Type B pancreatic cell (in vitro differentiated cells): ENCODE data around the gene FUT6. TPM values are rescaled to one million over a fixed set of nuclear protein-coding genes. Genes with fewer than 3 reads are reported as not detected.
"Not testable (repeated sequence)": the region's sequence is repeated elsewhere in the genome, so short reads cannot be mapped to it uniquely, and the experiment has no call there.

ENCODE experiments used
- DNase-seq: peaks from one replicate; pipeline ENCODE4 v3.0.0; 2021; ENCODE audit warnings: mixed read lengths; ENCODE audit not compliant: unreplicated experiment; ENCODE audit errors: extremely low spot score
- H3K27ac Mint-ChIP-seq: 2 replicates; pipeline ENCODE4 v1.8.0; 2021; ENCODE audit warnings: mild to moderate bottlenecking, mixed read lengths
- H3K27me3 Mint-ChIP-seq: 2 replicates; pipeline ENCODE4 v1.8.0; 2021; ENCODE audit warnings: mixed read lengths
- H3K36me3 Mint-ChIP-seq: 2 replicates; pipeline ENCODE4 v1.8.0; 2021; ENCODE audit warnings: mixed read lengths
- H3K4me1 Mint-ChIP-seq: one replicate; pipeline ENCODE4 v1.8.0; 2021; ENCODE audit warnings: mixed read lengths; ENCODE audit not compliant: unreplicated experiment
- H3K4me3 Mint-ChIP-seq: 2 replicates; pipeline ENCODE4 v1.8.0; 2021; ENCODE audit warnings: mild to moderate bottlenecking, mixed read lengths
- H3K9me3 Mint-ChIP-seq: 2 replicates; pipeline ENCODE4 v1.8.0; 2021; ENCODE audit warnings: mixed read lengths
- long read RNA-seq: library from polyadenylated mRNA; unstranded; transcript quantifications from one replicate; pipeline ENCODE4 v2.0.0, GENCODE V29; 2020
- total RNA-seq: library from RNA; stranded (reverse); gene quantifications from 2 replicates; pipeline ENCODE4 v1.2.1, GENCODE V29; 2021; ENCODE audit warnings: low replicate concordance
- TF ChIP-seq, protein P1 (sequence below): fragments of 200-600 bp; sonication (generic); conservative IDR thresholded peaks from 2 replicates; pipeline ENCODE4 v1.5.0; 2021; ENCODE audit warnings: antibody characterized with exemption, mild to moderate bottlenecking

The FUT6 gene, protein sequence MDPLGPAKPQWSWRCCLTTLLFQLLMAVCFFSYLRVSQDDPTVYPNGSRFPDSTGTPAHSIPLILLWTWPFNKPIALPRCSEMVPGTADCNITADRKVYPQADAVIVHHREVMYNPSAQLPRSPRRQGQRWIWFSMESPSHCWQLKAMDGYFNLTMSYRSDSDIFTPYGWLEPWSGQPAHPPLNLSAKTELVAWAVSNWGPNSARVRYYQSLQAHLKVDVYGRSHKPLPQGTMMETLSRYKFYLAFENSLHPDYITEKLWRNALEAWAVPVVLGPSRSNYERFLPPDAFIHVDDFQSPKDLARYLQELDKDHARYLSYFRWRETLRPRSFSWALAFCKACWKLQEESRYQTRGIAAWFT
- 0.87 and 1.4 TPM in 2 replicates for total RNA-seq
- long read RNA-seq = 0 reads

DNA sequence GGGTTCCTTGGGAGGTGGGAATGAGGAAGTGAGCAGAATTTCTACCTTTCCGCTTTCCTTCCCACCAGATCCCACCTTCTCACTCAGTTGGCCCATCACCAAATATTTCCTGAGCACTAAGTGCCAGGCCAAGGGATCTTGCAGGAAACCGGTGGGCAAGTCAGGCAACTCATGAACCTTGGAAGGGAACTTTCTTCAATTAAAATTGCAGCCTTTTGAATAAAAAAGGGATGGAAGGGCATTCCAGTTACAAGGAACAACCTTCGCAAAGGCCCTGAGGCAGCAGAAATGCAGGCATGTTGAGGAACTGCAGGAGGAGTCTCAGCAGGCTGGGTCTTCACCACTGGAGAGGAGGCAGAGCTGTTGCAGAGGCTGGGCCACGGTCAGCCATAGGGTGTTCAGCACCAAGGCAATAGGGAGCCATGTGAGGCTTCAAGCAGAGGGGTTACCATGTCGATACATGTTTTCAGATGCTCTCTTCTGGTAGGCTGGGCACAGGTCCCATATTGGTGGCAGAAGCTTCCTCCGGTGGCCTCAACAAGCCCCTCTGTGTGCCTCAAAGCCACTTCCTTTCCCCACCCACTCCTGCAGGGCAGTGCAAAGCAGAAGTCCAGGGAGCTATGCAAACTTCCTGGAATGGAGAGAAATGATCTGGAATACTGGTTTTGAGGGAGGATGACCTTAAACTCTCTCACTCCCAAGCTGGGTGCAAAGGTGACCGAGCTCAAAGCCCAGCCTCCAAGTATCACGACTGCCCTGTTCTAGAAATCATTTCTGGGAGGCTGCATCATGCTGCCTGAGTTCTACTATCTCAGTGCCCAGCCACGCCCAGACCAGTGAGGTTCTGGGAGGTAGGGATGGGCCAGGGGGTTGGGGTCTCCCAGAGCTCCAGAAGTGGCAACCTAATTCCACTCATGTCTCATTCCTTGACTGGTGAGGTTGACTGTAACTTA is at the start of gene FUT6:
Gene FUT6 (minus strand): TSS at position 638 of the 953 bp plus-strand sequence. CDS start 7,135 bp downstream, outside the sequence.
- Mint-ChIP-seq H3K4me3 (no peak within 1 kb of the TSS), H3K4me1 (peaks cover 9% of the 10 kb centered on the region), H3K27me3 (no peaks in the 10 kb centered on the region), H3K9me3 (no peaks in the 10 kb centered on the region), H3K36me3 (no peaks in the 10 kb centered on the region), H3K27ac (no peak within 1 kb of the TSS)
- no peak for DNase-seq
- TF ChIP-seq, protein P1, sequence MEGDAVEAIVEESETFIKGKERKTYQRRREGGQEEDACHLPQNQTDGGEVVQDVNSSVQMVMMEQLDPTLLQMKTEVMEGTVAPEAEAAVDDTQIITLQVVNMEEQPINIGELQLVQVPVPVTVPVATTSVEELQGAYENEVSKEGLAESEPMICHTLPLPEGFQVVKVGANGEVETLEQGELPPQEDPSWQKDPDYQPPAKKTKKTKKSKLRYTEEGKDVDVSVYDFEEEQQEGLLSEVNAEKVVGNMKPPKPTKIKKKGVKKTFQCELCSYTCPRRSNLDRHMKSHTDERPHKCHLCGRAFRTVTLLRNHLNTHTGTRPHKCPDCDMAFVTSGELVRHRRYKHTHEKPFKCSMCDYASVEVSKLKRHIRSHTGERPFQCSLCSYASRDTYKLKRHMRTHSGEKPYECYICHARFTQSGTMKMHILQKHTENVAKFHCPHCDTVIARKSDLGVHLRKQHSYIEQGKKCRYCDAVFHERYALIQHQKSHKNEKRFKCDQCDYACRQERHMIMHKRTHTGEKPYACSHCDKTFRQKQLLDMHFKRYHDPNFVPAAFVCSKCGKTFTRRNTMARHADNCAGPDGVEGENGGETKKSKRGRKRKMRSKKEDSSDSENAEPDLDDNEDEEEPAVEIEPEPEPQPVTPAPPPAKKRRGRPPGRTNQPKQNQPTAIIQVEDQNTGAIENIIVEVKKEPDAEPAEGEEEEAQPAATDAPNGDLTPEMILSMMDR = no peak

DNA sequence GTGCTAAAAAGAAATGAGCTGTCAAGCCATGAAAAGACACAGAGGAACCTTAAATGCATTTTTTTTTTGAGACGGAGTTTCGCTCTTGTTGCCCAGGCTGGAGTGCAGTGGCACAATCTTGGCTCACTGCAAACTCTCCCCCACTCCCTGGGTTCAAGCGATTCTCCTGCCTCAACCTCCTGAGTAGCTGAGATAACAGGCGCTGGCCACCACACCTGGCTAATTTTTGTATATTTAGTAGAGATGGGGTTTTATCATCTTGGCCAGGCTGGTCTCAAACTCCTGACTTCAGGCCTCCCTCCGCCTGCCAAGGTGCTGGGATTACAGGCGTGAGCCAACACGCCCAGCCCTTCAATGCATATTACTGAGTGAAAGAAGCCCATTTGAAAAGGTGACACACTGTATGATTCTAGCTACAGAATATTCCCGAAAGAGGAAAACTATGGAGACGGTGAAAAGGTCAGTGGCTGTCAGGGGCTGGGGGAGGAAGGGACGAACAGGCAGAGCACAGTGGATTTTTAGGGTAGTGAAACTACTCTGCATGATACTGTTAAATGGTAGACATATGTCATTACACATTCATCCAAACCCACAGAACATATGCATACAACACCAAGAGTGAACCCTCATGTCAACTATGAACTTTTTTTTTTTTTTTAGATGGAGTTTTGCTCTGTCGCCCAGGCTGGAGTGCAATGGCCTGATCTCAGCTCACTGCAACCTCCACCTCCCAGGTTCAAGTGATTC is 44.7 kb upstream of the FUT6 start:
- not testable (repeated sequence) for H3K36me3 Mint-ChIP-seq, DNase-seq, H3K9me3 Mint-ChIP-seq, H3K27me3 Mint-ChIP-seq, H3K27ac Mint-ChIP-seq, H3K4me3 Mint-ChIP-seq
- H3K4me1 Mint-ChIP-seq = peaks cover 13% of the 10 kb centered on the region

DNA sequence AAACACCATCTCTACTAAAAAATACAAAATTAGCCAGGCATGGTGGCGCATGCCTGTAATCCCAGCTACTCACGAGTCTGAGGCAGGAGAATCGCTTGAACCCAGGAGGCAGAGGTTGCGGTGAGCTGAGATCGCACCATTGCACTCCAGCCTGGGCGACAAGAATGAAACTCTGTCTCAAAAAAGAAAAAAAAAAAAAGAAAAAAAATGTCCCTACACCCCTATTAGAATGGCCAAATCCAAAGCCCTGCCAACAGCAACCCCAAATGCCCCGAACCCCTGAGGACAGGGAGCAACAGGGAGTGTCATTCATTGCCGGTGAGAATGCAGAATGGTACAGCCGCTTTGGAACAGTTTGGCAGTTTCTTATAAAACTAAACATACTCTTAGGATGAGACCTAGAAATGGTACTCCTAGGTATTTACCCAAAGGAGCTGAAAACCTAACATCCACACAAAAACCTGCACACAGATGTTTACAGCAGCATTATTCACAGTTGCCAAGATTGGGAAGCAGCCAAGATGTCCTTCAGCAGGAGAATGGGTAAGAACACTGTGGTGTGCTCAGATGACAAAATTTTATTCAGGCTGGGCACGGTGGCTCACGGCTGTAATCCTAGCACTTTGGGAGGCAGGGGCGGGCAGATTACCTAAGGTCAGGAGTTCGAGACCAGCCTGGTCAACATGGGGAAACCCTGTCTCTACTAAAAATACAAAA is 43.8 kb upstream of the FUT6 start:
- Mint-ChIP-seq H3K4me1 (peaks cover 13% of the 10 kb centered on the region), H3K27ac (peak overlapping the region; percentile 12)
- not testable (repeated sequence) for H3K27me3 Mint-ChIP-seq, H3K36me3 Mint-ChIP-seq, DNase-seq, H3K4me3 Mint-ChIP-seq, H3K9me3 Mint-ChIP-seq

DNA sequence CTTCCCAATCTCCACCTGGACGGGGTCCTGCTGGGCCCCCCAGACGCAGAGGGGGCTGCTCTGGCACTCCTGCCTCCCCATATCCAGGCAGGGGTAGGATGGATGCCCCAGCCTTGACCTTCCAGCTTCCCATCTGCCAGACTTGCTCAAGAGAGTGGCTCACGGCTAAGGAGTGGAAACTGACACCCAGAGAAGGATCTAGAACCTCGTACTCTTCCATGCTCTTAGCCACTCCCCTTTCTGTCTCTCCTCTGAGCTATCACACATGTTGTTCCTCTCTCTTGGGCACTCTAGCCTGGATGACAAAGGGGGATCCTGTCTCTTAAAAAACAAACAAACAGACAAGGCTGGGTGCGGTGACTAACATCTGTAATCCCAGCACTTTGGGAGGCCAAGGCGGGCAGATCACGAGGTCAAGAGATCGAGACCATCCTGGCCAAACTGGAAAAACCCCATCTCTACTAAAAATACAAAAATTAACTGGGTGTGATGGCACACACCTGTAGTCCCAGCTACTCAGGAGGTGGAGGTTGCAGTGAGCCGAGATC is 43.0 kb upstream of the FUT6 start:
- TF ChIP-seq, protein P1 = no peak
- Mint-ChIP-seq H3K4me1 (peaks cover 13% of the 10 kb centered on the region), H3K36me3 (no peaks in the 10 kb centered on the region), H3K4me3 (no peak overlapping the region), H3K27ac (no peak overlapping the region), H3K27me3 (no peaks in the 10 kb centered on the region), H3K9me3 (no peaks in the 10 kb centered on the region)
- no peak for DNase-seq

DNA sequence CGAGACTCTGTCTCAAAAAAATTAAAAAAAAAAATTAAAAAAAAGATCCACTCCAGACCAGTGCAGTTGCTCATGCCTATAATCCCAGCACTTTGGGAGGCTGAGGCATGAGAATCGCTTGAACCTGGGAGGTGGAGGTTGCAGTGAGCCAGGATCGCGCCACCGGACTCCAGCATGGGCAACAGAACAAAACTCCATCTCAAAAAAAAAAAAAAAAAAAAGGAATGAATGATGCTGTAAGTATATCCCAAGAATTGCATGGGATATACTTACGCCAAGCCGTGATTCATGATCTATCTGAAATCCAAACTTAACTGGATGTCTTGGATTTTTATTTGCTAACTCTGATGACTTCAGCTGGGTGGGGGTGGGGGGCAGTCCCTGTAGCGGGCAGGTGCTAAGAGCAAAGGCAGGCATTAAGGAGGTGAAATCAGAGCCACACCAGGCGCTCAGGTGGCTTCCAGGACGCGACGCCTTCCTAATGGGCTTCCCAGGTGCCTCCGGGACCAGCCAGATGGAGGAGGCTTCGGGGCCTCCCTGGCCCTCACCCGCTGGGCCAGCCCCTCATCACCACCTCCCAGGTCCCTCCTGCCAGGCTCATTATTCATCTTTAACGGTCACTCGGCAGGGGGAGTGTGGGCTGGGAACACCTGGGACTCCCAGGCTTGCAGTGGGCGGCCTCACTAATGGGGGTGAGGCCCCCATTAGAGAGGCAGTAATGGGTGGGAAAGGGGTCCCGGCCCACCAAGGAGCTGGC is 42.2 kb upstream of the FUT6 start:
- peaks cover 13% of the 10 kb centered on the region for H3K4me1 Mint-ChIP-seq
- no peak overlapping the region for H3K27ac Mint-ChIP-seq
- no peak overlapping the region for H3K4me3 Mint-ChIP-seq
- no peaks in the 10 kb centered on the region for H3K9me3 Mint-ChIP-seq
- no peaks in the 10 kb centered on the region for H3K36me3 Mint-ChIP-seq
- TF ChIP-seq, protein P1 = no peak
- no peaks in the 10 kb centered on the region for H3K27me3 Mint-ChIP-seq
- DNase-seq = no peak
